DND-41 (cell line): ENCODE results near the gene TSPAN11.

Experiments used
- EZH2 ChIP-seq: IDR thresholded peaks from 3 replicates; pipeline ENCODE4 v1.6.1; 2012; ENCODE audit warnings: borderline replicate concordance, low read depth, mild to moderate bottlenecking, moderate library complexity, low read length, inconsistent platforms; ENCODE audit not compliant: severe bottlenecking
- TF ChIP-seq, protein P1 (sequence below): IDR thresholded peaks from 2 replicates; pipeline ENCODE4 v1.5.1; 2012; ENCODE audit warnings: borderline replicate concordance, low read length, moderate library complexity, mild to moderate bottlenecking; ENCODE audit not compliant: poor library complexity, severe bottlenecking; ENCODE audit errors: extremely low read depth

DNA sequence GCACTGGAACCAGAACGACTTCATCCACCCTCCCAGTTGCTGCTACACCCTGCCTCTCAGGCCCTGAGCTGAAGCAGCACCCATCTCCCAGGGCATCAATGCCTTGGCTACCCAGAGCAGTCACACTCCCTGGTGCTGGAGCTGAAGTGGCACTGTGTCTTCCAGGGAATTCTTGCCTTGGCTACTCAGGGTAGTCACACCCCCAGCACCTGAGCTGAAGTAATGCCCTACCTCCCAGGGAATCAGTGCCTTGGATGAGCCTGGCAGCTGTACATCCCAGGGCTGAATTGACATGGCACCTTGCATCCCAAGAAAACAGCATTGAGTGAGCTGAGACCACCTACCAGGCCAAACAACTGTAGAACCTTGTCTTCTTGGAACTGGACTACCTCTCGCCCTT is 41.2 kb upstream of the TSPAN11 start:
- TF ChIP-seq, protein P1, sequence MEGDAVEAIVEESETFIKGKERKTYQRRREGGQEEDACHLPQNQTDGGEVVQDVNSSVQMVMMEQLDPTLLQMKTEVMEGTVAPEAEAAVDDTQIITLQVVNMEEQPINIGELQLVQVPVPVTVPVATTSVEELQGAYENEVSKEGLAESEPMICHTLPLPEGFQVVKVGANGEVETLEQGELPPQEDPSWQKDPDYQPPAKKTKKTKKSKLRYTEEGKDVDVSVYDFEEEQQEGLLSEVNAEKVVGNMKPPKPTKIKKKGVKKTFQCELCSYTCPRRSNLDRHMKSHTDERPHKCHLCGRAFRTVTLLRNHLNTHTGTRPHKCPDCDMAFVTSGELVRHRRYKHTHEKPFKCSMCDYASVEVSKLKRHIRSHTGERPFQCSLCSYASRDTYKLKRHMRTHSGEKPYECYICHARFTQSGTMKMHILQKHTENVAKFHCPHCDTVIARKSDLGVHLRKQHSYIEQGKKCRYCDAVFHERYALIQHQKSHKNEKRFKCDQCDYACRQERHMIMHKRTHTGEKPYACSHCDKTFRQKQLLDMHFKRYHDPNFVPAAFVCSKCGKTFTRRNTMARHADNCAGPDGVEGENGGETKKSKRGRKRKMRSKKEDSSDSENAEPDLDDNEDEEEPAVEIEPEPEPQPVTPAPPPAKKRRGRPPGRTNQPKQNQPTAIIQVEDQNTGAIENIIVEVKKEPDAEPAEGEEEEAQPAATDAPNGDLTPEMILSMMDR, result no peak
- no peak for TF ChIP-seq EZH2
